Neutrophil (primary cell): ENCODE measurements around the gene TDP1.
"Not testable (repeated sequence)": the region's sequence is repeated elsewhere in the genome, so short reads cannot be mapped to it uniquely, and the experiment has no call there.

Experiments
- H3K27ac ChIP-seq: fragments of 200-600 bp; sonication (generic); 2 replicates; pipeline ENCODE4 v1.5.1; 2016; ENCODE audit warnings: mild to moderate bottlenecking, moderate library complexity
- H3K27me3 ChIP-seq: fragments of 200-600 bp; sonication (generic); 2 replicates; pipeline ENCODE4 v1.6.0; 2016; ENCODE audit warnings: mild to moderate bottlenecking
- H3K36me3 ChIP-seq: fragments of 200-600 bp; sonication (generic); 2 replicates; pipeline ENCODE4 v1.5.1; 2017
- H3K4me1 ChIP-seq, 2 experiments: fragments of 200-600 bp in 1 of 2; sonication (generic) in 1 of 2; 1 replicate in 1 of 2; 2 replicates in 1 of 2; pipeline versions ENCODE4 v1.5.1 to v1.6.1; 2013 to 2016; ENCODE audit warnings: low read depth in 1 of 2, low read length in 1 of 2, mild to moderate bottlenecking in 1 of 2, moderate library complexity in 1 of 2; ENCODE audit not compliant: control insufficient read depth in 1 of 2, insufficient read depth in 1 of 2
- H3K4me3 ChIP-seq, 2 experiments: fragments of 200-600 bp in 1 of 2; sonication (generic) in 1 of 2; 1 replicate in 1 of 2; 2 replicates in 1 of 2; pipeline ENCODE4 v1.5.1; 2013 to 2016; ENCODE audit warnings: low read depth in 1 of 2, low read length in 1 of 2, mild to moderate bottlenecking in 1 of 2, moderate library complexity in 1 of 2
- H3K9me3 ChIP-seq: fragments of 200-600 bp; sonication (generic); 2 replicates; pipeline ENCODE4 v1.5.1; 2016
- TF ChIP-seq, protein P1 (sequence below): fragments of 200-600 bp; sonication (generic); IDR thresholded peaks from 2 replicates; pipeline ENCODE4 v1.5.1; 2016; ENCODE audit warnings: antibody characterized with exemption

The TDP1 gene

DNA sequence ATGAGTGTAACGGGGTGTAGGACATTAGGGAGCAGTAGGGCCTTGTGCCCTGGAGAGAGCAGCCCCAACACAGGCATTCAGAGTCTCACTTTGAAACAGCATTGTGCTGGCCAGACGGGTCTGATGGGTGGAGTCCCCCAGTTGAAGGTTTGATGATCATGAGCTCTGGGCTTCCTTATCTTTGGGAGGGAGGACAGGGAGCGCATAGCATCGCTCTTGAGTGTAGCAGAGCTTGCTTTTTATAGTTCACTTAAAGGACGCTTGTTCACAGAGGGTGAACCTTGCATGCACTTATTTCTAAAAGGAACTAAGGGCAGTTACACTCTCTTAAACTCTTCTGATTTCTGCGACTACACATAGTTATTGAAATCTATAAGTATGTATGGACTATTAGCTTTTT lies 116.6 kb downstream of the TDP1 start:
- H3K9me3 ChIP-seq, result no peaks in the 10 kb centered on the region
- H3K36me3 ChIP-seq, result no peaks in the 10 kb centered on the region
- no peak overlapping the region for H3K27ac ChIP-seq
- TF ChIP-seq, protein P1, sequence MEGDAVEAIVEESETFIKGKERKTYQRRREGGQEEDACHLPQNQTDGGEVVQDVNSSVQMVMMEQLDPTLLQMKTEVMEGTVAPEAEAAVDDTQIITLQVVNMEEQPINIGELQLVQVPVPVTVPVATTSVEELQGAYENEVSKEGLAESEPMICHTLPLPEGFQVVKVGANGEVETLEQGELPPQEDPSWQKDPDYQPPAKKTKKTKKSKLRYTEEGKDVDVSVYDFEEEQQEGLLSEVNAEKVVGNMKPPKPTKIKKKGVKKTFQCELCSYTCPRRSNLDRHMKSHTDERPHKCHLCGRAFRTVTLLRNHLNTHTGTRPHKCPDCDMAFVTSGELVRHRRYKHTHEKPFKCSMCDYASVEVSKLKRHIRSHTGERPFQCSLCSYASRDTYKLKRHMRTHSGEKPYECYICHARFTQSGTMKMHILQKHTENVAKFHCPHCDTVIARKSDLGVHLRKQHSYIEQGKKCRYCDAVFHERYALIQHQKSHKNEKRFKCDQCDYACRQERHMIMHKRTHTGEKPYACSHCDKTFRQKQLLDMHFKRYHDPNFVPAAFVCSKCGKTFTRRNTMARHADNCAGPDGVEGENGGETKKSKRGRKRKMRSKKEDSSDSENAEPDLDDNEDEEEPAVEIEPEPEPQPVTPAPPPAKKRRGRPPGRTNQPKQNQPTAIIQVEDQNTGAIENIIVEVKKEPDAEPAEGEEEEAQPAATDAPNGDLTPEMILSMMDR, result no peak
- peaks cover 86% of the 10 kb centered on the region for H3K27me3 ChIP-seq
- no peak overlapping the region for H3K4me3 ChIP-seq
- H3K4me1 ChIP-seq, result no peaks in the 10 kb centered on the region

DNA sequence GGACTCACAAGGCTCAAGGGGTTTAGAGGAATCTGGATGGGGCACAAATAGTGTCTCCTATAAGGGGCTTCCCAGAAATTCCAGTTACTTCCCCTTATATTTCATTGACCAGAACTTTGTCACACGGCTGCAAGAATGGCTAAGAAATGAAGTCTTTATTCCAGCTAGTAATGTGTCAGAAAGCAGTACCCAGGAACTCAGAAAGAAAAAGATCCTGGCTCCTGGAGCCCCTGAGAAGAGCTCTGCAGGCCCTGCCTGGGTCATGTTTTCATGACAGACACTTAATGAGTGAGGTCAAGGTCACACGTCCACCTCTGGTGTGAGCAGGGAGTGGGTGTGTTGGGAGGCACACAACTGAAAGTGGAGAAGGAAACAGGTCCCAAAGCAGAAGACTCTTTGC lies 123.8 kb downstream of the TDP1 start:
- no peaks in the 10 kb centered on the region for H3K9me3 ChIP-seq
- no peaks in the 10 kb centered on the region for H3K36me3 ChIP-seq
- peaks cover 62% of the 10 kb centered on the region for H3K27me3 ChIP-seq
- no peaks in the 10 kb centered on the region for H3K4me1 ChIP-seq
- no peak overlapping the region for H3K4me3 ChIP-seq
- TF ChIP-seq, protein P1, result no peak
- H3K27ac ChIP-seq, result no peak overlapping the region

DNA sequence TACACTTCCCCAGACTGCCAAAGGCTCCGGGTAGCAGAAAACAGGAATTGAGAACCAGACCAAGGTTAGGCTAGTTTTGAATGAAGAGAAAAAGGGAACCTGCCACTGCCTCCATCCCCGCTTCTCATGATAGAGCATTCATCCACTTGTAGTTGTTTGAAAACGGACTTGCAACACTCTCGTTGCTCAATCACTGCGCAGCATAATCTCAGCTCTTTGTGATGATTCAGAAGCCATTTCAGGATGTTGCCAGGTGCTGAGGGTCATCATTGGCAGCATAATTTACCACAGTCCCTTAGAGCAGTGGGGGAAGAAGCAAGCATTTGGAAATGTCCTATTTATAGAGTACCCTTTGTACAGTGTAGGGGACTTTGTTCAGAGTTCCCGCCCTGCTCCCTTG lies 131.7 kb downstream of the TDP1 start:
- Histone ChIP-seq H3K27me3 (peaks cover 53% of the 10 kb centered on the region), H3K36me3 (no peaks in the 10 kb centered on the region), H3K9me3 (no peaks in the 10 kb centered on the region), H3K27ac (no peak overlapping the region), H3K4me1 (peaks cover 0 to 3% of the 10 kb centered on the region in 2 experiments), H3K4me3 (no peak overlapping the region)
- TF ChIP-seq, protein P1, result no peak

DNA sequence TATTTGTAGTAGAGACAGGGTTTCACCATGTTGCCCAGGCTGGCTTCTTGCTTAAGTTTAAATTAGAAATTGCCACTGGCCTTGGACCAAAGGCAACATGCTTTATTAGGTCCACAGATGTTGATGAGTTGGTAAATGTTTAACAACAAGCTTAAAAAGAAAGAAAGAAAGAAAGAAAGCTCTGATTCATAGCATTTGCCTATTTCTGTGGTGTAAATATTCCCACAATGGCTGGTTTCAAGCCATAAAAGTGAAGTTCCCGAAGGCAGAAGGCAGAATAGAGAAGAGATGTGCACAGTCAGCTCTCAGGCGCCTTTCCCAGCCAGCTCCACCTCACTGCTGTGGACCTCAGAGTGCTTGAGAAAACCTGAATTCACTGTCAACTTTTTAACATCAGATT lies 132.4 kb downstream of the TDP1 start:
- Histone ChIP-seq H3K36me3 (no peaks in the 10 kb centered on the region), H3K27me3 (peaks cover 45% of the 10 kb centered on the region), H3K4me3 (no peak overlapping the region), H3K4me1 (peaks cover 0 to 3% of the 10 kb centered on the region in 2 experiments), H3K9me3 (no peaks in the 10 kb centered on the region), H3K27ac (no peak overlapping the region)
- TF ChIP-seq, protein P1, result no peak

DNA sequence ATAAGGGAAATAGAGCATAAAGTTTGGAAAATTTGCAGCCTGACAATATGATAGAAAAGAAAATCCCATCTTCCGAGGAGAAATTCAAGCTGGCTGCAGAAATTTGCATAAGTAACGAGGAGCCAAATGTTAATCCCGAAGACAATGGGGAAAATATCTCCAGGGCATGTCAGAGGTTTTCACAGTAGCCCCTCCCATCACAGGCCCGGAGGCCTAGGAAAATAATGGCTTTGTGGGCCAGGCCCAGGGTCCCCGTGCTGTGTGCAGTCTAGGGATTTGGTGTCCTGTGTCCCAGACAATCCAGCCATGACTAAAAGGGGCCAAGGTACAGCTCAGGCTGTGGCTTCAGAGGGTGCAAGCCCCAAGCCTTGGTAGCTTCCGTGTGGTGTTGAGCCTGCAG lies 133.8 kb downstream of the TDP1 start:
- H3K4me3 ChIP-seq, H3K9me3 ChIP-seq, H3K36me3 ChIP-seq, H3K4me1 ChIP-seq, H3K27ac ChIP-seq: not testable (repeated sequence)
- peaks cover 41% of the 10 kb centered on the region for H3K27me3 ChIP-seq

DNA sequence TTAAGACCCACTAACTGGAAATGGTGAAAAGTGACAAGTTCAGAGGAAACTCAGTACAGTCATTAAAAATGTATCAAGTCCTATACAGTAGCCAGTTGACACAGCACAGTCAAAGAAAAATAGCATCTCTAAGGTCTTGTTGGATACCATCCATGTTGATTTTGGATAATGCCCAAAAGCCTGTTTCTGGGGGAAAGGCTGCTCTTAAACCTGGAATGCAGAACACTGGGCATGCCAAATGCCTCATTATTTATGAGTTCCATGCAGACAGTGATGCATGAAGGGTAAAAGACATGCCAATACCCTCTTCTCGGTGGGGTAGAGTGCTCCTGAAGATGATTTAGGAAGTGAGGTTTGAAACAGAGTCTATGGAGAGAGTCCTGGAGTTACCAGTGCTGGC lies 135.7 kb downstream of the TDP1 start:
- Histone ChIP-seq H3K27me3 (peaks cover 29% of the 10 kb centered on the region), H3K4me3 (no peak overlapping the region), H3K27ac (no peak overlapping the region), H3K4me1 (peaks cover 0 to 6% of the 10 kb centered on the region in 2 experiments), H3K36me3 (no peaks in the 10 kb centered on the region), H3K9me3 (no peaks in the 10 kb centered on the region)
- TF ChIP-seq, protein P1, result no peak
